ENCODE results near the gene ASCL2.
"Not testable (repeated sequence)": the region's sequence is repeated elsewhere in the genome, so short reads cannot be mapped to it uniquely, and the experiment has no call there.

The ASCL2 gene

GRCh38 chr11:2296913-2297622 lies 26.7 kb upstream of the ASCL2 start:
- DNase-seq = no peak

- no peak for DNase-seq
Observed at GRCh38 chr11:2295971-2296912, 25.9 kb upstream of the ASCL2 start.

GRCh38 chr11:2294926-2295290 lies 24.5 kb upstream of the ASCL2 start:
- DNase-seq = no peak

- peak; percentile 87 for DNase-seq
Observed at GRCh38 chr11:2293984-2294925, 23.9 kb upstream of the ASCL2 start.

GRCh38 chr11:2293531-2293971 lies 23.2 kb upstream of the ASCL2 start:
- no peak for DNase-seq

- no peak for DNase-seq
Observed at GRCh38 chr11:2290351-2290841, 20.0 kb upstream of the ASCL2 start.

- no peak for DNase-seq
Observed at GRCh38 chr11:2289859-2290258, 19.5 kb upstream of the ASCL2 start.

- DNase-seq = no peak
Observed at GRCh38 chr11:2289350-2289749, 19.0 kb upstream of the ASCL2 start.

- DNase-seq = no peak
Observed at GRCh38 chr11:2287091-2287490, 16.7 kb upstream of the ASCL2 start.

- not testable (repeated sequence) for DNase-seq
Observed at GRCh38 chr11:2286350-2286749, 16.0 kb upstream of the ASCL2 start.

- DNase-seq = no peak
Observed at GRCh38 chr11:2280208-2280607, 9.8 kb upstream of the ASCL2 start.

- no peak for DNase-seq
Observed at GRCh38 chr11:2277933-2278523, 7.6 kb upstream of the ASCL2 start.

- no peak for DNase-seq
Observed at GRCh38 chr11:2277008-2277346, 6.6 kb upstream of the ASCL2 start.

GRCh38 chr11:2276280-2277007 lies 6.1 kb upstream of the ASCL2 start:
- no peak for DNase-seq

GRCh38 chr11:2275334-2276279 lies 5.2 kb upstream of the ASCL2 start:
- DNase-seq = no peak

GRCh38 chr11:2273771-2274170 lies 3.4 kb upstream of the ASCL2 start:
- DNase-seq = no peak

- DNase-seq = no peak
Observed at GRCh38 chr11:2273311-2273710, 2.9 kb upstream of the ASCL2 start.

GRCh38 chr11:2272946-2273280 lies 2.5 kb upstream of the ASCL2 start:
- DNase-seq = no peak

- DNase-seq = no peak
Observed at GRCh38 chr11:2272228-2272945, 2.0 kb upstream of the ASCL2 start.
